KBM-7 (cell line): Measurements from ENCODE around the gene OR2F2.

Experiments used
- DNase-seq: peaks from one replicate; pipeline ENCODE4 v3.0.0-alpha.2; 2015
- in situ Hi-C: fragments of 300-500 bp; cut with MboI; formaldehyde crosslinking; loops from 2 replicates; pipeline ENCODE4 v1.14.3; 2020; ENCODE audit warnings: low sequenced_read_pairs, low pct_unique_long_range_greater_than_20kb, mixed read lengths

Gene OR2F2, protein sequence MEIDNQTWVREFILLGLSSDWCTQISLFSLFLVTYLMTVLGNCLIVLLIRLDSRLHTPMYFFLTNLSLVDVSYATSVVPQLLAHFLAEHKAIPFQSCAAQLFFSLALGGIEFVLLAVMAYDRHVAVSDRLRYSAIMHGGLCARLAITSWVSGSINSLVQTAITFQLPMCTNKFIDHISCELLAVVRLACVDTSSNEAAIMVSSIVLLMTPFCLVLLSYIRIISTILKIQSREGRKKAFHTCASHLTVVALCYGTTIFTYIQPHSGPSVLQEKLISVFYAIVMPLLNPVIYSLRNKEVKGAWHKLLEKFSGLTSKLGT

DNA sequence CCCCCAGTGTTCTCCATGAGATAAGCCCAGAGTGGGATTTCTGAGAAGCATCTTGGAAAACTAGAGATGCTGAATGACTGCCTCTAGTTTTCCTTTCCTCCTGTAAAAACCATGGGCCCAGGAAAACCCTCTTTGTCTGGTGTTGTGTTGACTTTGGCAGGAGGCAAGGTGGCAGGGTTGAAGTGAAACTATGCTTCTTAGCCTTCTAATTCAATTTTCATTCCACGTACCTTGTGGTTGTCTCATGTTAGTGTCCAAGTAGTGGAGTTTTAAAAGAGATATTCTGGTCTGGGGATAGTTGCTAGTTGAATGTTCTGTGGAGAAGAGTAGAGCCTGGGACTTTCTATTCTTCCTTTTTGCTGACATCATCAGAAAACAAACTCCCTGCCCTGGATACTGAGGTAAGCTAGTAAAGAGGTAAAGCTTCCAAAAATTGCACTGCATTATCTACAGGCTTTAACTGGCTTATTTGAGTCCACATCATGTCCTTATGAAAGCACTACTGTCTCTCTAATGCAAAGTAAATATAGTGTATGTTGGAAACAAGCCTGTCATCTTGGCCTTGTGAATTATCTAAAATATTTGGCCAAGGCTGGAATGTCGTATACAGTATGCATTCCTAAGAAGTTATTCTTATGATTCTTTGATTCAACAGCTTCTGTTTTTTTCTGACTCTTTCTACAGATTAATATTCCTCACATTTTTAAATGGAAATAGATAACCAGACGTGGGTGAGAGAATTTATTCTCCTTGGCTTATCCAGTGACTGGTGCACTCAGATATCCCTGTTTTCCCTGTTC, at the start of gene OR2F2:
Gene OR2F2 (plus strand): TSS at position 708 of the 800 bp plus-strand sequence. CDS start 0 bp downstream, at position 708.
- DNase-seq: no peak
- in situ Hi-C loops: no loop called here

DNA sequence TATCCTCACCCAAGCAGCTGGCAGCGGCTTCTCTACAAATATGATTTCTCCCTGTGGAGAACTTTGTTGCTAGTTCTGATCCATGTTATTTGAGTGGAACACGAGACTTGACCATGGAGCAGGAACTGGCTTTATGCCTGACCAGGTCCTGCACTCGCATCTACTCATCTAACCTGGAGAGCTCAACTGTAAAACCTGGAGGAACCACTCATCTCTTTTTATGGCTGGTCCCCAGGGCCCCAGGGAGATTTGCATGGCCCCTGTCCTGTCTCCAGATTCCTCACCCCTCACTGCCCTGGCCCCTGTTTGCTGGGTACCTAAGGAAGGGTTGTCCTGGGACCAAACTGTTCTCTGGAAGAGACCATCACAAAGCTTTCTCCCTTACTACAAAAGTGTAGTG, 49.1 kb upstream of the OR2F2 start:
- DNase-seq: no peak
- in situ Hi-C loops: no loop called here

DNA sequence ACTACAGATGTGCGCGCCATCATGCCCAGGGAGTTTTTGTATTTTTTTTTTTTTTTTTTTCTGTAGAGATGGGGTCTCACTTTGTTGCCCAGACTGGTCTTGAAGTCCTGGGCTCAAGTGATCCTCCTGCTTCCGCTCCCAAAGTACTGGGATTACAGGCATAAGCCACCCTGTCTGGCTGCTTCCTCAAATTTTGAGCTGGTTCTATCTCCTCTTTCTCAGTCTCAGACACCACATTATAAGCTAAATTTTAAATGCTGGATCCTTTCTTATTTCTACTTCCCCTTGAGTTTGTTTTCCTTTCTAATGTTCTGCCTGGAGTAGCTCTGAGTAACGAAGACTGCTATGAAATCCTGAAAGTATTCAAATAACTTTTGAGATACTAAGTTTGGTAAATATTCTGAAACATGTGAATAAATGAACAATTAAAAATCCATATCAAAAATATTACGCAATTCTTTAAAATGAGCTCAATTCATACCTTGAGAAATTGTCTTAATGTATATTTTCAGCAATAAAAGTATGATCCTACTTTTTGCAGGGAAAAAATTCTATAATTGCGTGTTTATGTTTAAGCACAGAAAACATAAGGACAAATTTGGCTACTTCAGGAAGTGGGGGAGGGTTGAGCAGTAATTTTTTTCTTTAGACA, 48.1 kb upstream of the OR2F2 start:
- in situ Hi-C loops: no loop called here
- peak; percentile 61 for DNase-seq

DNA sequence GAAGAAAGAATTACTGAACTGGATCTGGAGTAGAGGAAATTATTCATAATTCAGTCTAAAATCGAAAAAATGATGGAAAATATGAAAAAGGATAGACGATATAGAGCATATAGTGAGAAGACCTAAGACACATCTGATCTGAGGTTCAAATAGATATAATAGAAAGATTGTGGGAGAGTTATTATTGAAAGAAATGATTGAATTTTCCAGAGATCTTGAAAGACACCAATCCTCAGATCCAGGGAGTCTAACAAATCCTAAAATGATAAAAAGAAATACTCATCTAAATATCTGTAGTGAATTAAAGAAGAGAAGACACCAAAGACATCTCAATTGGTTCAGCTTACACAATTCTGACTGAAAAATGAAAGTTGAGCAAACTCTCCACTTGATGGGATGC, 46.0 kb upstream of the OR2F2 start:
- DNase-seq: no peak
- in situ Hi-C loops: no loop called here

DNA sequence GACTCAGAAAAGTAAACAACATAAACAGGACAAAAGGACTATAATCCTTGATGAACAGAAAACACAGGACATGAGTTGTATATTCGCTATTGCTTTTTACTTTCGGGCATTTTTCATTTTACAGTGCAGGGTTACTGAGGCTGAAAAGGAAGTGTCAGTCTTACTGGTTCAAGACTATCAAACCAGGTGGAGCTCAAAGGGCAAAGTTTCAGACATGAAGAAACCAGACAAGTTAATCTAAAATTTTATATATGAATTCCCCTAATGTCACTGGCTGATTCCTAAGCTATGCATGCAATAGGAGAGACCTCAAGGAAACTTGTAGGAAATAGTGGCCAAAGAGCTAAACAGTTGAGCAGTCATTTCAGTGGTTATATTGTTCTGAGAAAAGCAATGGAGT, 44.5 kb upstream of the OR2F2 start:
- no peak for DNase-seq
- in situ Hi-C loops: no loop called here

DNA sequence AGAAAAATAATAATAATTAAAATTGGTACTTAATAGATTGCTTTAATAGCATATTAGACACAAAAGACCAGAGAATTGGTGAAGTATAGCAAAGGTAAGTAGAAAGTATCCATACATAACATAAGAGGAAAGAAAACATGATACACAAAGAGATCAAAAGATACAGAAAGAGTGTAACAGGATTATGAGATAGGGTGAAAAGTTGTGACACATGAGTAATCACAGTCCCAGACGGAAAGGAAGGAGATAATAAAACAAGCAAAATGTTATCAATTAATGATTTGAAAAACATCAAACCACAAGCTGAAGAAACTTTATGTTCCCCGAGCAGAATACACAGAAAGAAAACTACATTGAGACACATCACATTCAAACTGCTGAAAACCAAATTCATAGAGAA, 43.6 kb upstream of the OR2F2 start:
- DNase-seq: no peak
- in situ Hi-C loops: no loop called here

DNA sequence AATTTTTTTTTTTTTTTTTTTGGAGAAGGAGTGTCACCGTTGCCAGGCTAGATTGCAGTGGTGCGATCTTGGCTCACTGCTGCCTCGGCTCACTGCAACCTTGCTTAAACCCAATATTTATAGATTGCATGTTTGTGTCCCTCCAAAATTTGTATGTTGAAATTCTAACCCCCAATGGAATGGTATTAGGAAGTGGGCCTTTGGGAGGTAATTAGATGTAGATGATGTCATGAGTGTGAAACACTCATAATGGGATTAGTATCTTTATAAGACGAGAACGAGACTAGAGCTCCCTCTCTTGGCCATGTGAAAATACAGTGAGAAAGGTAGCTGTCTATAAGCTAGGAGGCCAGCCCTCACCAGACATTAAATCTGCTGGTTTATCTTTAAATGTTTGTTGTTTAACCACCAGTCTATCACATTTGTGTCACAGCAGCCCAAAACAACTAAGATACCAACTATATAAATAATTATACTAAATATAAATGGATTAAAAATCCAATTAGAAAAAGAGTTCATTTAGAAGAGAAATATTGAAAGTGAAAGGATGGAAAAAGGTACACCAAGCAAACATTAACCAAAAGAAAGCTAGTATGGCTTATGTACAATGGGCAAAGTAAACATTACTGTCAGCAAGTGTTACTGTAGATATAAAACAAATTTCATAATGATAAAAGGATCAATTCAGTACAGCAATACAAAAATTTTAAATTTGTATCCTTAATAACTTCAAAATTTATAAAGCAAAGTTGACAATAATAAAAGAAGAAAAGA, 42.3 kb upstream of the OR2F2 start:
- DNase-seq: peak; percentile 59
- in situ Hi-C loops: no loop called here

DNA sequence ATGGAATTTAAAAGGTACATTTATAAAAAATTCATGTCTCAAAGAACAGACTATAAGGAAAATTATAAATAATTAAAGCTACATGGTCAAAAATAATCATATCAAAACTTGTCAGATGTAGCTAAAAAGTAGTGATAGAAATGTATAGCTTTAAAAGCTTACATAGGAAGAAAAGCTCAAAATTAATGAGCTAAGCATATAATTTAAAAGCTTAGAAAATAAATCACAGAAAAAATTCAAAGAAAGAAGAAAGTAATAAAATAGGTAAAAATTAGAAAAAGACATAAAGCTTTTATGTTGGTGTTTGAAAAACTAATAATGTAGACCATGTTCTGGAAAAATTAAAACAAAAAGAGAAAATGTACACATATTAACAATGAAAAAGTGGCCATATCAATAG, 38.4 kb upstream of the OR2F2 start:
- in situ Hi-C loops: no loop called here
- DNase-seq: no peak

DNA sequence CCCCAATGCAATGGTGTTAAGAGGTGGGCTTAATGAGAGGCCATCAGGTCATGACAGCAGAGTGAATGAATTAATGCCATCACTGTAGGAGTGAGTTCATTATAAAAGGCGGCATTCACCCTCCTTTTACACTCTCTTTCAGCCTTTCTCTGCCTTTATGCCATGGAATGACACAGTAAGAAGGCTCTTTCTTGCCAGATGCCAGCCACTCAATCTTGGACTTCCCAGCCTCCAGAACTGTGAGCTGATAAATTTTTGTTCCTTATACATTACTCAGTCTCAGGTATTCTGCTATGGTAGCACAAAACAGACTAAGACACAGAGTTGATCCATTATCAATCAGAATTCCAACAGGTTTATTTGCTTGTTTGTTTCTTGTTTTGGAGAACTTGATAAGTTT, 36.2 kb upstream of the OR2F2 start:
- no peak for DNase-seq
- in situ Hi-C loops: no loop called here

DNA sequence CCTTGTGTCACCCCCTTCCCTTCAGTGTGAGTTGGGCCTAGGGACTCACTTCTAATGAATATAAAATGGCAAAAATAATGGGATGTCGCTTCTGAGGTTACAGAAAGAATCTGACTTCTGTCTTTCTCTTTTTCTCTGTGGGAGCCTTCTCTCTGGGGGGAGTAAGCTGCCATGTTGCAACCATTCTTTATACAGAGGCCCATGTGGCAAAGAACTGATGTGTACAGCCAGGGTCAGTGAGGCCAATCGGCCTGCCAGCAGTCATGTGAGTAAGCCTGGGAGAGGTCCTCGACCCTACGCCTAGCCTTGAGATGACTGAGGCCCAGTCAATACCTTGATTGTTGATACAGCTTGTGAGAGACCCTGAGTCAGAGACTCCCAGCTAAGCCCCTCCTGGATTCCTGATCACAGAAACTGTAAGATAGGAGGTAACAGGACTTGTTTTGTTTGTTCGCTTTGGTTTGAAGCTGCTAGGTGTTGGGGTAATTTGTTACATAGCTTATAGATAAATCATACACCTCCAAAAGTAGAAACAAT, 34.7 kb upstream of the OR2F2 start:
- in situ Hi-C loops: no loop called here
- DNase-seq: no peak

DNA sequence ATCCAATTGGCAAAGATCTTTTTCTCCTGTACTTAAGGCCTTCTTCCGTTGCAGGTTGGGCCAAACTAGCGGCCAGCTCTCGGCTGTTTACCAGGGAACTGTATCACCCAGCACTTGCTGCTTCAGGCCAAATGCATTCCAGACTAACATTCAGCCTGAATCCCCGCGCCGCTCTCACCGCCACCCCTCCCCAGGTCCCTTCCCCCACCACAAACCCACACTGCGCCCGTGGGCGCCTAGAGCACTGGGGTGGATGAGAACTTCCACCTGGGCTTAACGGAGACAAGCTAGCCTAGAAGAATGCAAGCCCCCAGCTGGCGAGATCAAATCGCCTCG, 33.7 kb upstream of the OR2F2 start:
- DNase-seq: no peak
- in situ Hi-C loops: no loop called here

DNA sequence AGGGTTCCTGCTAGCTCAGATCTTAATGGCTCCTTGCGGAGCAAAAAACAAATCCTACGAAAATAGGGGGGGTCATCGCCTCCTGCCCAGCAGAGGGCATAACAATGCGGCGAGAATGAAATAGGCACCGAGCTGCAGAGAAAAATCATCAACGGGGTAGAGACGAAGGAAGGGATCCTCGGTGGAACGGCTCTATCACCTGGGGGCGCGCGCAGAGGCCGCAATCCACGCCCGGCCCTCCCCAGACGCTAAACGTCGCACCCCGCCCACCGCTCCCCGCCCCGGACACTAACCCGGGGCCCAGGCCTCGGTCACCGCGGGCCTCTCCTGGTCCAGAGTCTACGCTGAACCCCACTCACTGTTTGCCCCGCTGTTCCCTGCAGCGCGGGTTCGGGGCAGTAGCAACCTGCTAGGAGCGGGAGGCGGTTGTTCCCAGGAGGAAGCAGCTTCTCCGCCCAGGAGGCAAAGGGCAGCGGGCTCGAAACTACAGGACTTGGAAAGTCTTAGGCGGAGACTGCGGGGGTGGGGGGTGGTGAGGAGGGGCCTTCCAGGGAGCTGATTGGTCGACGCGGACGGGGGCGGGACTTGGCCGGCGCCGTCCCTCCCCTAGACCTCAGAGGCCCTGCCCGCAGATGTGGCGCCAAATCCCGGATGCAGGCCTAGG, 33.2 kb upstream of the OR2F2 start, which contains the start of gene TCAF1:
Gene TCAF1 (minus strand): TSS at position 509 of the 664 bp plus-strand sequence. CDS start 25,568 bp downstream, outside the sequence.
- in situ Hi-C loops: no loop called here
- DNase-seq: peak; percentile 94

DNA sequence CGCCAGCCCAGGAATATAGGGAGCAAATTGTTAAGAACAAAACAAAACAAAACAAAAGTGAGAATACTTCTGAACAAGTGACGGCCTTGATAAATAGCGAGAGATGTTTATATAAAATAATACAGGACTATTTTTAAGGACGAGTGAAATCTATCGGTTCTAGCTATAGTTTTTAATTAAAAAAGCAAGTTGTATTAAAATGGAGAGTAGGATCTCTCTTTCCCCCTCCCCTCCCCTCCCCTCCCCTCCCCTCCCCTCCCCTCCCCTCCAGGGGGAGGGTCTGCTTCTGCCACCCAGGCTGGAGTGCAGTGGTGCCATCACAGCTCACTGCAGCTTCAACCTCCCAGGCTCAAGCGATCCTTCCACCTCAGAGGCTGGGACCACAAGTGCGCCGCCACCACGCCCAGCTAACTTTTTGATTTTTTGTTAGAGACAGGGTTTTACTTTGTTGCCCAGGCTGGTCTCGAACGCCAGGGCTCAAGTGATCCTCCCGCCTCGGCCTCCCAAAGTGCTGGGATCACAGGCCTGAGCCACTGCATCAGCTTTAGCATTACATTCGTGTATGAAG, 32.6 kb upstream of the OR2F2 start:
- in situ Hi-C loops: no loop called here
- no peak for DNase-seq

DNA sequence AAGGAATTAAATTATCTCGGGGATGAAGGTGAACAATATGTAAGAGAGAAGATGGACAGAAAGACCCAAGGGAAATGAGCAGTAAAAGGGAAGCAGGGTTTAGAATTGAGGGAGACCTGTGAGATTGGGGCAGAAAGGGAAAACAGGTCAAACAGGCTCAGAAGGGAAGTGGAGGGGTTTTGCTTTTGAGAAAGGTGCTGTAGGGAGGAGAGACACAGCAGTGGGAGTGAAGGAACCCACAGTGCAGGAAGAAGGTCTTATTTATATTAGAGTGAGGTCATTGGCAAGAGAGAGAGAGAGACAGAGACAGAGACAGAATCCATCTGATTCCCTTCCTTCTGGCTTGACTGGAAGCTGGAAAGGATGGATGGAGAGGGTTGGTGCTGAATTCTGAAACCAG, 29.5 kb upstream of the OR2F2 start:
- in situ Hi-C loops: no loop called here

DNA sequence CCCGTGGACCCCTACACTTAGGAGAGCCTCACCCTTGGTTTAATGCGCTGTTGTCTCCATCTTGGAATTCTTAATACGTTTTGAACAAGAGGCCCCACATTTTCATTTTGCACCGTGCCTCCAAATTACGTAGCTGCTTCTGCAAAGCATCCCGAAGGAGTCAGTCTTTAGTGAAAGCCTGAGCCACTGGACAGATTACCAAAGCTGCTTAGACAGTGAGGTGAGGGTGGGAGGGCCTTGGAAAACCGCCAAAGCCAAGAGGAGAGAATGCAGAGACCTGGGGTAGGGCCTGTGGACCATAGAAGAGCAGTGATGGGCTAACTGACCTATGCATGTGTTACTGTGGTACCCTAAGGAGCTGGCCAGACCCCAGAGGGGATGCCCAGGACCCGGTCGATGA, 28.9 kb upstream of the OR2F2 start:
- no peak for DNase-seq
- in situ Hi-C loops: no loop called here

More for the DNA sequence above, 29.5 kb upstream of the OR2F2 start:
- no peak for DNase-seq

DNA sequence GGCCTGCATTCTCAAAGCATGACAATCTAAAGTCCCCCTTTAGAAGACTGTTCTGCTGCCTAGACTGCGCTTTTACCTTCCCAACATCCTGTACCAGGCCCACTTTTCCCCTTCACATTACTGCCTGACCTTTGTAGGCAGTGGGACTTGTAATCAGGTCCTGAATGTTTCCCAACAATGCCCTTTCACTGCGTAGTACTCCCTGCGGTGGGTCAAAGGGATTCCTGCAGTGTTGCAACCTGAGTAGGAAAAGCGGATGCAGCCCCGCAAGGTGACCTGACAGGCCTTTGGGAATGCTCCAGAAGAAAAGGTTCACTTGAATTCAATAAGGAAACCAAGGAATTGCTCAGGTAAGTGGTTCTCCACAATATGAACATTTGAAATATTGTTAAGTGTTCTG, 28.1 kb upstream of the OR2F2 start:
- no peak for DNase-seq
- in situ Hi-C loops: no loop called here

DNA sequence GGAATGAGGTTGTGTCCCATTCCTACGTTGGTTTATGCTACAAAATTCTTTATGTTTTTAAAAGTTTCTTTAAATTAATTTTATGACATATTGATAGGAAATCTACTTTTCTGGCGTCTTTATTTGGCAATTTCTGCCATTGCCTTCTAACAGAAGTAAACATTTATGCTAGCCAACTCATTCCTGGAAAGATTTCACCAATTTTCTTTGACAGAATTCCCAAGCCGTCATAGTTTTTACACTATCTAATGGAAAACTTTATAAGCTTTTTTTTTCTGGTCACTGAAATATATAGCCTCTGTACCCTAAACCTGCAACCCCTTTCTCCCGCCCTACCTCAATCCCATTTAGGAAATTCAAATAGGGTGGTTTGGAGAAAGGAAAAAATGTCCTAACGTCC, 26.9 kb upstream of the OR2F2 start:
- in situ Hi-C loops: no loop called here
- no peak for DNase-seq

DNA sequence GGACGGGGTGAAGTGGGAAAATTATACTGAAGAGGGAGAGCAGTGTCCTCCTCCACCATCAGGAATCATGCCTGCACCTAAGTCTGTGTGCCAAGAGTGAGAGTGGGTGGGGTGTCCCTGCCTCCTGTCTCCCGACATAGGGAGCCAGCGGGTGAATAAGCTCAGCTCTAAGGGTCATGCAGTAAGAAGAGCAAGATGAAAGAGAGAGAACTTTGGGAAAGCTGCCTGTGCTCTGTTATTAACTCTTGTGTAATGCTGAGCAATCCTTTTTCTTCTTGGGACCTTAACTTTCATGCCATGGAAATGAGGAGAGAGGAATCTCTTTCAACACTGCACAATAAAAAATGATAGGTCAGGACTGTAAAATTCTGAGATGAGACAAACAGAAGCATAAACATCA, 25.2 kb upstream of the OR2F2 start:
- in situ Hi-C loops: no loop called here
- DNase-seq: no peak
